ENCODE results near the gene SMCO4. TPM values are rescaled to one million over a fixed set of nuclear protein-coding genes. Genes with fewer than 3 reads are reported as not detected.

SMCO4 gene
- total RNA-seq, 1 donor from 2014 or later: 2.6 TPM

GRCh38 chr11:93564895-93565294 is 21.7 kb upstream of the SMCO4 start:
- no peak overlapping the region for H3K9ac ChIP-seq (ENCODE audit: low read depth in 1 of 3, low read length in 3 of 3)
- no peaks in the 10 kb centered on the region for H3K9me3 ChIP-seq (ENCODE audit: control insufficient read depth in 3 of 3, low read length in 3 of 3)
- H3K27me3 ChIP-seq (ENCODE audit: control insufficient read depth in 3 of 3, insufficient read depth in 3 of 3, low read length in 3 of 3): no peaks in the 10 kb centered on the region
- peaks cover 11 to 14% (median 12%) of the 10 kb centered on the region in 3 donors for H3K4me1 ChIP-seq (ENCODE audit: control insufficient read depth in 3 of 3, insufficient read depth in 3 of 3, low read length in 3 of 3)
- no peak overlapping the region for H3K27ac ChIP-seq (ENCODE audit: low read depth, low read length)
- no peaks in the 10 kb centered on the region for H3K36me3 ChIP-seq (ENCODE audit: control insufficient read depth in 3 of 3, insufficient read depth in 3 of 3, low read length in 3 of 3)
- no peak overlapping the region for H3K4me3 ChIP-seq (ENCODE audit: low read length in 3 of 3)

DNA sequence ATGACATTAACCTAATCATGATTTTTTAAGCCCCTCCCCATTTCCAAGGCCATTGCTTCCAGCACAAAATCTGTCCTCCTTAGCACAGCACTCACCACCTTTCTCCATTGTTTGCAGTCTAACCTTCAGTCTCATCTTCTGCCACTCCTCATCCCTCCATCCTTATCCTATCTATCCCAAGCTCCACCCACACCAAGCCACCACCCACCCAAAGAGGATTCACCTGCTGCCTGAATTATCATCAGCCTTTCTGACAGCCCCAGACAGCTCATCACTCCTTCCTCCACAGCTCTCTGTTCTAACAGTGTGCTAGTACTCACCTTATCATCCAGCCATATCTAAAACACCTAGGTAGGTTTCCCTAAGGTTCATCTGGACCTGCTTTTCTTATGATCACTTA is 20.7 kb upstream of the SMCO4 start:
- peaks cover 11 to 14% (median 12%) of the 10 kb centered on the region in 3 donors for H3K4me1 ChIP-seq (ENCODE audit: control insufficient read depth in 3 of 3, insufficient read depth in 3 of 3, low read length in 3 of 3)
- H3K9ac ChIP-seq (ENCODE audit: low read depth in 1 of 3, low read length in 3 of 3): no peak overlapping the region
- no peak overlapping the region for H3K27ac ChIP-seq (ENCODE audit: low read depth, low read length)
- no peaks in the 10 kb centered on the region for H3K9me3 ChIP-seq (ENCODE audit: control insufficient read depth in 3 of 3, low read length in 3 of 3)
- no peaks in the 10 kb centered on the region for H3K36me3 ChIP-seq (ENCODE audit: control insufficient read depth in 3 of 3, insufficient read depth in 3 of 3, low read length in 3 of 3)
- no peaks in the 10 kb centered on the region for H3K27me3 ChIP-seq (ENCODE audit: control insufficient read depth in 3 of 3, insufficient read depth in 3 of 3, low read length in 3 of 3)
- H3K4me3 ChIP-seq (ENCODE audit: low read length in 3 of 3): no peak overlapping the region

GRCh38 chr11:93560199-93560932 is 17.2 kb upstream of the SMCO4 start:
- Histone ChIP-seq H3K9me3 (ENCODE audit: control insufficient read depth in 3 of 3, low read length in 3 of 3) (no peaks in the 10 kb centered on the region), H3K27me3 (ENCODE audit: control insufficient read depth in 3 of 3, insufficient read depth in 3 of 3, low read length in 3 of 3) (peaks cover 0 to 2% (median 0%) of the 10 kb centered on the region in 3 donors), H3K4me1 (ENCODE audit: control insufficient read depth in 3 of 3, insufficient read depth in 3 of 3, low read length in 3 of 3) (no peaks in the 10 kb centered on the region), H3K9ac (ENCODE audit: low read depth in 1 of 3, low read length in 3 of 3) (no peak overlapping the region), H3K36me3 (ENCODE audit: control insufficient read depth in 3 of 3, insufficient read depth in 3 of 3, low read length in 3 of 3) (no peaks in the 10 kb centered on the region), H3K27ac (ENCODE audit: low read depth, low read length) (no peak overlapping the region), H3K4me3 (ENCODE audit: low read length in 3 of 3) (no peak overlapping the region)

DNA sequence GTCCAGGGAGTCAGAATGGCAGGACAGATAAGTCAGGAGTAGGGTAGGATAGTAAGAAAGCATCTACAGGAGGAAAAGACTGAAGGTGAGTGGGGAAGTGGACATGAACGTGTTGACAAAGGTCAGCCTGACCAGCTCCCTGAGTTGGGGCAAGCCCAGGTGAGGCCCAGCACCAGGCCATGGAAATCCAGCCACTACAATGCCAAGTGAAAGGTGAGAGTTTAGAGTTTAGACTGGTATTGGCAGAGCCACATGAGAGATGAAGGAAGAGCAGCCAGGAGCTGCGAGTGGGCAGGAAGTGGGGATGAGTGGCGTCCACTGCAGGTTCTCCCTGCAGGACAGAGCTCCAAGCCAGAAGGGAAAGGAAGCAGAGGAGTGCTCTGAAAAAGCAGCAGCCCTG is 16.5 kb upstream of the SMCO4 start:
- no peaks in the 10 kb centered on the region for H3K9me3 ChIP-seq (ENCODE audit: control insufficient read depth in 3 of 3, low read length in 3 of 3)
- H3K9ac ChIP-seq (ENCODE audit: low read depth in 1 of 3, low read length in 3 of 3): no peak overlapping the region
- H3K27me3 ChIP-seq (ENCODE audit: control insufficient read depth in 3 of 3, insufficient read depth in 3 of 3, low read length in 3 of 3): peaks cover 0 to 2% (median 0%) of the 10 kb centered on the region in 3 donors
- no peaks in the 10 kb centered on the region for H3K4me1 ChIP-seq (ENCODE audit: control insufficient read depth in 3 of 3, insufficient read depth in 3 of 3, low read length in 3 of 3)
- H3K36me3 ChIP-seq (ENCODE audit: control insufficient read depth in 3 of 3, insufficient read depth in 3 of 3, low read length in 3 of 3): no peaks in the 10 kb centered on the region
- H3K4me3 ChIP-seq (ENCODE audit: low read length in 3 of 3): no peak overlapping the region
- no peak overlapping the region for H3K27ac ChIP-seq (ENCODE audit: low read depth, low read length)

DNA sequence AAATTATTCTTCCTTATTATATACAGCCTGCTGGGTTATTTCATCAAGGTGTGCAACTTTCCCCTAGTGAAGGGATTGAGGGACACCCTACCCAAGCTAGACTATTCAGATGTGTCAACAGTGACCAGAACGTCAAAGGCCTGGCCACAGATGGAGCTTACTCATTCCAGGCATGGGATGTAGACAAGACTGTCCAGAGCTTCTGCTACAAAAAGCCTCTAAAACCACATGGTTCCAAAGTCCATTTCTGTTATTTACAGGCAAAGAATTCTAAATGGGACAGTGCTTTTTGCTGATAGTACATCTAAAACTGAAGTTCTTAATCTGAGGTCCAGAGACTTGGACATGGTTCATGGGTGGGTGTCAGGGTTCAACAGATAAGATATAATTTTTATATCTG is 9.7 kb upstream of the SMCO4 start:
- no peaks in the 10 kb centered on the region for H3K9me3 ChIP-seq (ENCODE audit: control insufficient read depth in 3 of 3, low read length in 3 of 3)
- no peak overlapping the region for H3K4me3 ChIP-seq (ENCODE audit: low read length in 3 of 3)
- no peaks in the 10 kb centered on the region for H3K4me1 ChIP-seq (ENCODE audit: control insufficient read depth in 3 of 3, insufficient read depth in 3 of 3, low read length in 3 of 3)
- H3K27ac ChIP-seq (ENCODE audit: low read depth, low read length): no peak overlapping the region
- H3K9ac ChIP-seq (ENCODE audit: low read depth in 1 of 3, low read length in 3 of 3): no peak overlapping the region
- peaks cover 0 to 5% (median 0%) of the 10 kb centered on the region in 3 donors for H3K27me3 ChIP-seq (ENCODE audit: control insufficient read depth in 3 of 3, insufficient read depth in 3 of 3, low read length in 3 of 3)
- H3K36me3 ChIP-seq (ENCODE audit: control insufficient read depth in 3 of 3, insufficient read depth in 3 of 3, low read length in 3 of 3): no peaks in the 10 kb centered on the region

- Histone ChIP-seq H3K4me1 (ENCODE audit: control insufficient read depth in 3 of 3, insufficient read depth in 3 of 3, low read length in 3 of 3) (no peaks in the 10 kb centered on the region), H3K4me3 (ENCODE audit: low read length in 3 of 3) (no peak overlapping the region), H3K9ac (ENCODE audit: low read depth in 1 of 3, low read length in 3 of 3) (no peak overlapping the region), H3K27ac (ENCODE audit: low read depth, low read length) (no peak overlapping the region), H3K27me3 (ENCODE audit: control insufficient read depth in 3 of 3, insufficient read depth in 3 of 3, low read length in 3 of 3) (peaks cover 0 to 2% (median 0%) of the 10 kb centered on the region in 3 donors), H3K9me3 (ENCODE audit: control insufficient read depth in 3 of 3, low read length in 3 of 3) (no peaks in the 10 kb centered on the region), H3K36me3 (ENCODE audit: control insufficient read depth in 3 of 3, insufficient read depth in 3 of 3, low read length in 3 of 3) (no peaks in the 10 kb centered on the region)
Measured at GRCh38 chr11:93549976-93550375, 6.8 kb upstream of the SMCO4 start.

DNA sequence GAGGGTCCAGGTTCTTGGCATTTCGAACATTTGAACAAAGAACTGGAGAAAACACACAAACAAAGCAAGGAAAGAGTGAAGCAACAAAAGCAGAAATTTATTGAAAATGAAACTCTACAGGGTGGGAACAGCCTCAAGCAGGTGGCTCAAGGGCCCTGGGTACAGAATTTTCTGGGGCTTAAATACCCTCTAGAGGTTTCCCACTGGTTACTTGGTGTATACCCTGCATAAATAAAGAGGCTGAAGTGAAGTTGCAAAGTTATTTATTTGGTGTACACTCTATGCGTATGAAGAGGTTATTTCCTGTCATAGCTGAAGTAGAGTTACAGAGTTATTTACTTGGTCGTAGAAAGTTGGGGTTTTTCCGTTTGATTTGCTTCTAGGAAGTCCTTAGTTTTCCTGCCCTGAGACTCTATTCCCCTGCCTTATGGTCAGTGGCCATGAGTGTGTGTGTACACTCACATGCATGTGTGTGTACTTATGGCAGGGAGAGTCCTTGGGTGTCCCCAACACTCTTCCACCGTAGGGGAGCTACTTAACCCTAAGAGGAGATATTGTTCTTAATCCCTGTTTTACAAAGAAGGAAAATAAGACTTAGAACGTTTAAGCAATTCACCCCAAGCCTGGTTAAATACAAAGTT is 5.6 kb upstream of the SMCO4 start:
- no peak overlapping the region for H3K27ac ChIP-seq (ENCODE audit: low read depth, low read length)
- H3K27me3 ChIP-seq (ENCODE audit: control insufficient read depth in 3 of 3, insufficient read depth in 3 of 3, low read length in 3 of 3): peaks cover 0 to 2% (median 0%) of the 10 kb centered on the region in 3 donors
- no peaks in the 10 kb centered on the region for H3K36me3 ChIP-seq (ENCODE audit: control insufficient read depth in 3 of 3, insufficient read depth in 3 of 3, low read length in 3 of 3)
- no peak overlapping the region for H3K4me3 ChIP-seq (ENCODE audit: low read length in 3 of 3)
- H3K9ac ChIP-seq (ENCODE audit: low read depth in 1 of 3, low read length in 3 of 3): no peak overlapping the region
- H3K4me1 ChIP-seq (ENCODE audit: control insufficient read depth in 3 of 3, insufficient read depth in 3 of 3, low read length in 3 of 3): peaks cover 1 to 3% (median 2%) of the 10 kb centered on the region in 3 donors
- H3K9me3 ChIP-seq (ENCODE audit: control insufficient read depth in 3 of 3, low read length in 3 of 3): no peaks in the 10 kb centered on the region

GRCh38 chr11:93547773-93548172 is 4.6 kb upstream of the SMCO4 start:
- Histone ChIP-seq H3K9me3 (ENCODE audit: control insufficient read depth in 3 of 3, low read length in 3 of 3) (no peaks in the 10 kb centered on the region), H3K9ac (ENCODE audit: low read depth in 1 of 3, low read length in 3 of 3) (no peak overlapping the region), H3K4me1 (ENCODE audit: control insufficient read depth in 3 of 3, insufficient read depth in 3 of 3, low read length in 3 of 3) (peaks cover 6 to 8% (median 8%) of the 10 kb centered on the region in 3 donors), H3K27me3 (ENCODE audit: control insufficient read depth in 3 of 3, insufficient read depth in 3 of 3, low read length in 3 of 3) (peaks cover 0 to 2% (median 0%) of the 10 kb centered on the region in 3 donors), H3K4me3 (ENCODE audit: low read length in 3 of 3) (no peak overlapping the region), H3K36me3 (ENCODE audit: control insufficient read depth in 3 of 3, insufficient read depth in 3 of 3, low read length in 3 of 3) (no peaks in the 10 kb centered on the region), H3K27ac (ENCODE audit: low read depth, low read length) (no peak overlapping the region)

- peaks cover 0 to 2% (median 0%) of the 10 kb centered on the region in 3 donors for H3K27me3 ChIP-seq (ENCODE audit: control insufficient read depth in 3 of 3, insufficient read depth in 3 of 3, low read length in 3 of 3)
- H3K4me3 ChIP-seq (ENCODE audit: low read length in 3 of 3): no peak overlapping the region
- H3K27ac ChIP-seq (ENCODE audit: low read depth, low read length): no peak overlapping the region
- no peaks in the 10 kb centered on the region for H3K36me3 ChIP-seq (ENCODE audit: control insufficient read depth in 3 of 3, insufficient read depth in 3 of 3, low read length in 3 of 3)
- no peaks in the 10 kb centered on the region for H3K9me3 ChIP-seq (ENCODE audit: control insufficient read depth in 3 of 3, low read length in 3 of 3)
- H3K4me1 ChIP-seq (ENCODE audit: control insufficient read depth in 3 of 3, insufficient read depth in 3 of 3, low read length in 3 of 3): peaks cover 10 to 12% (median 11%) of the 10 kb centered on the region in 3 donors
- H3K9ac ChIP-seq (ENCODE audit: low read depth in 1 of 3, low read length in 3 of 3): no peak overlapping the region
Measured at GRCh38 chr11:93547028-93547427, 3.8 kb upstream of the SMCO4 start.

DNA sequence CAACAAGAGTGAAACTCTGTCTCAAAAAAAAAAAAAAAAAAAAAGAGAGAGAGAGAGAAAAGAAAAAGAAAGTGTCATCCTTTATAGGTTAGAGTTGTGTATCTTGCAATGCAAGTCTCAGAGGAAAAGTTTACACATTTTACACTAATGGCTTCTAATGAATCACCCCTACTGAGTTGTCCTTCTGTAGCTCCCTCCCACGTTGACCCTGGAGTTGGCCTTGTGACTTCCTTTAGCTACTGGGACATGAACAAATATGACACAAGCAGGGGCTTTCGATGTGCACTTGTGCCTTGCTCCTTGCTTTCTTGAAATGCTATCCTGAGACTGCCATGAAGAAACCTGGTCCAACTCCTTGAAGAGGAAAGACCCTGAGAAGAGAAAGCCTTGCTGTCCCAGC is 2.4 kb upstream of the SMCO4 start:
- Histone ChIP-seq H3K36me3 (ENCODE audit: control insufficient read depth in 3 of 3, insufficient read depth in 3 of 3, low read length in 3 of 3) (no peaks in the 10 kb centered on the region), H3K9me3 (ENCODE audit: control insufficient read depth in 3 of 3, low read length in 3 of 3) (no peaks in the 10 kb centered on the region), H3K27ac (ENCODE audit: low read depth, low read length) (no peak overlapping the region), H3K9ac (ENCODE audit: low read depth in 1 of 3, low read length in 3 of 3) (no peak overlapping the region), H3K27me3 (ENCODE audit: control insufficient read depth in 3 of 3, insufficient read depth in 3 of 3, low read length in 3 of 3) (peaks cover 0 to 2% (median 0%) of the 10 kb centered on the region in 3 donors), H3K4me3 (ENCODE audit: low read length in 3 of 3) (no peak overlapping the region), H3K4me1 (ENCODE audit: control insufficient read depth in 3 of 3, insufficient read depth in 3 of 3, low read length in 3 of 3) (peaks cover 12 to 15% (median 12%) of the 10 kb centered on the region in 3 donors)
